GM23338 (cell line): ENCODE measurements around the gene SEMA4D. TPM values are rescaled to one million over a fixed set of nuclear protein-coding genes. Genes with fewer than 3 reads are reported as not detected.

ENCODE experiments used
- ATAC-seq: fragments of 200-7000 bp; cut with Tn5 transposase; 3 replicates; pipeline ENCODE4 v1.9.1; 2020
- DNase-seq: peaks from one replicate; pipeline ENCODE4 v3.0.0-alpha.2; 2015; ENCODE audit warnings: low spot score
- H2AFZ ChIP-seq: fragments of 200-600 bp; sonication (generic); 2 replicates; pipeline ENCODE4 v1.8.0; 2016; ENCODE audit warnings: antibody characterized with exemption, mild to moderate bottlenecking, moderate library complexity
- H3F3A ChIP-seq: fragments of 200-600 bp; sonication (generic); replicated peaks from 2 replicates; pipeline ENCODE4 v1.8.0; 2017; ENCODE audit warnings: antibody characterized with exemption, mixed run types, low read depth
- H3K27ac ChIP-seq: fragments of 200-600 bp; sonication (generic); 2 replicates; pipeline ENCODE4 v1.6.1; 2016; ENCODE audit warnings: low read depth
- H3K27me3 ChIP-seq: fragments of 200-600 bp; sonication (generic); 2 replicates; pipeline ENCODE4 v1.8.0; 2016; ENCODE audit warnings: mild to moderate bottlenecking, mixed run types, moderate library complexity; ENCODE audit not compliant: insufficient read depth
- H3K36me3 ChIP-seq: fragments of 200-600 bp; sonication (generic); 2 replicates; pipeline ENCODE4 v1.8.0; 2016; ENCODE audit warnings: mild to moderate bottlenecking; ENCODE audit not compliant: insufficient read depth
- H3K4me1 ChIP-seq: fragments of 200-600 bp; sonication (generic); 2 replicates; pipeline ENCODE4 v1.8.0; 2016; ENCODE audit warnings: mild to moderate bottlenecking, moderate library complexity; ENCODE audit not compliant: insufficient read depth
- H3K4me2 ChIP-seq: fragments of 200-600 bp; sonication (generic); 2 replicates; pipeline ENCODE4 v1.7.1; 2017; ENCODE audit warnings: mixed run types
- H3K4me3 ChIP-seq: fragments of 200-600 bp; sonication (generic); 2 replicates; pipeline ENCODE4 v1.6.1; 2016; ENCODE audit warnings: mixed run types
- H3K79me2 ChIP-seq: fragments of 200-600 bp; sonication (generic); replicated peaks from 2 replicates; pipeline ENCODE4 v1.8.0; 2017; ENCODE audit warnings: mild to moderate bottlenecking; ENCODE audit not compliant: insufficient read depth
- H3K9me2 ChIP-seq: fragments of 200-600 bp; sonication (generic); 2 replicates; pipeline ENCODE4 v1.8.0; 2017; ENCODE audit not compliant: insufficient read depth
- H4K20me1 ChIP-seq: fragments of 200-600 bp; sonication (generic); replicated peaks from 2 replicates; pipeline ENCODE4 v1.8.0; 2017; ENCODE audit warnings: mild to moderate bottlenecking; ENCODE audit not compliant: insufficient read depth
- H3K27ac Mint-ChIP-seq: 2 replicates; pipeline ENCODE4 v1.8.0; 2020; ENCODE audit warnings: inconsistent platforms, mild to moderate bottlenecking, moderate library complexity, mixed read lengths
- H3K27me3 Mint-ChIP-seq: 3 replicates; pipeline ENCODE4 v1.8.0; 2022; ENCODE audit warnings: low read depth, mild to moderate bottlenecking, moderate library complexity, mixed read lengths, inconsistent platforms; ENCODE audit not compliant: insufficient read depth, poor library complexity
- H3K36me3 Mint-ChIP-seq: 3 replicates; pipeline ENCODE4 v1.8.0; 2021; ENCODE audit warnings: low read depth, mild to moderate bottlenecking, inconsistent platforms, moderate library complexity, mixed read lengths
- H3K4me1 Mint-ChIP-seq: 3 replicates; pipeline ENCODE4 v1.8.0; 2020; ENCODE audit warnings: mild to moderate bottlenecking, inconsistent platforms, mixed read lengths
- H3K4me3 Mint-ChIP-seq: 3 replicates; pipeline ENCODE4 v1.8.0; 2021; ENCODE audit warnings: moderate library complexity, mild to moderate bottlenecking, inconsistent platforms, mixed read lengths
- H3K9me3 Mint-ChIP-seq: 3 replicates; pipeline ENCODE4 v1.8.0; 2020; ENCODE audit warnings: moderate library complexity, mild to moderate bottlenecking, inconsistent platforms, mixed read lengths
- CREB1 ChIP-seq: fragments of 250-450 bp; sonication (Bioruptor Pico); IDR thresholded peaks from 2 replicates; pipeline ENCODE4 v1.5.0; 2020; ENCODE audit warnings: low read depth, mild to moderate bottlenecking, moderate library complexity
- EZH2 ChIP-seq: fragments of 200-600 bp; sonication (generic); IDR thresholded peaks from one replicate; pipeline ENCODE4 v1.8.0; 2017; ENCODE audit warnings: antibody characterized with exemption, mild to moderate bottlenecking, low read depth; ENCODE audit not compliant: unreplicated experiment
- EZH2phosphoT487 ChIP-seq: fragments of 200-600 bp; sonication (generic); IDR thresholded peaks from one replicate; pipeline ENCODE4 v1.8.1; 2018; ENCODE audit warnings: antibody characterized with exemption; ENCODE audit not compliant: unreplicated experiment
- JUNB ChIP-seq: IDR thresholded peaks from one replicate; pipeline ENCODE4 v1.6.1; 2016; ENCODE audit warnings: antibody characterized with exemption; ENCODE audit not compliant: unreplicated experiment
- NANOG ChIP-seq: IDR thresholded peaks from 2 replicates; pipeline ENCODE4 v1.6.1; 2016; ENCODE audit warnings: antibody characterized with exemption, borderline replicate concordance
- POLR2AphosphoS5 ChIP-seq: IDR thresholded peaks from 2 replicates; pipeline ENCODE4 v1.6.1; 2016; ENCODE audit warnings: antibody characterized with exemption, low read depth
- STAT1 ChIP-seq: IDR thresholded peaks from one replicate; pipeline ENCODE4 v1.6.1; 2016; ENCODE audit warnings: antibody characterized with exemption; ENCODE audit not compliant: unreplicated experiment
- ZNF114 ChIP-seq: fragments of 250-450 bp; sonication (Bioruptor Pico); IDR thresholded peaks from 2 replicates; pipeline ENCODE4 v1.5.0; 2020; ENCODE audit warnings: mild to moderate bottlenecking, moderate library complexity
- ZNF331 ChIP-seq: fragments of 250-450 bp; sonication (Bioruptor Pico); IDR thresholded peaks from 2 replicates; pipeline ENCODE4 v1.5.0; 2020; ENCODE audit warnings: low read depth, mild to moderate bottlenecking, moderate library complexity
- polyA plus RNA-seq: library from polyadenylated mRNA; unstranded; fragments of >200 nt; fragmentation: Nextera tagmentation; extraction: Ambion mirVana; gene quantifications from 2 replicates; pipeline ENCODE4 v1.2.1, GENCODE V29; 2016
- total RNA-seq: library from RNA; depleted of rRNA; stranded (reverse); fragments of >200 nt; shearing (Covaris generic); gene quantifications from 2 replicates; pipeline ENCODE4 v1.2.3, GENCODE V29; 2014
- TF ChIP-seq, protein P1 (sequence below), 2 experiments: fragments of 200-600 bp in 1 of 2; sonication (generic) in 1 of 2; conservative IDR thresholded peaks; 2 replicates each; pipeline versions ENCODE4 v1.5.1 to v1.6.1; 2016 to 2017; ENCODE audit warnings: antibody characterized with exemption in 2 of 2, low read depth in 2 of 2, mild to moderate bottlenecking in 2 of 2, moderate library complexity in 1 of 2
- TF ChIP-seq, protein P2 (sequence below): fragments of 250-450 bp; sonication (Bioruptor Pico); IDR thresholded peaks from 2 replicates; pipeline ENCODE4 v1.5.0; 2020; ENCODE audit warnings: mild to moderate bottlenecking, moderate library complexity
- TF ChIP-seq, protein P3 (sequence below): IDR thresholded peaks from one replicate; pipeline ENCODE4 v1.6.1; 2018; ENCODE audit warnings: antibody characterized with exemption; ENCODE audit not compliant: unreplicated experiment
- TF ChIP-seq, protein P4 (sequence below): IDR thresholded peaks from 2 replicates; pipeline ENCODE4 v1.6.1; 2016; ENCODE audit warnings: antibody characterized with exemption

SEMA4D gene
- total and polyA plus RNA-seq, 2 experiments from 2014 or later: 19.3 to 63.0 TPM

DNA sequence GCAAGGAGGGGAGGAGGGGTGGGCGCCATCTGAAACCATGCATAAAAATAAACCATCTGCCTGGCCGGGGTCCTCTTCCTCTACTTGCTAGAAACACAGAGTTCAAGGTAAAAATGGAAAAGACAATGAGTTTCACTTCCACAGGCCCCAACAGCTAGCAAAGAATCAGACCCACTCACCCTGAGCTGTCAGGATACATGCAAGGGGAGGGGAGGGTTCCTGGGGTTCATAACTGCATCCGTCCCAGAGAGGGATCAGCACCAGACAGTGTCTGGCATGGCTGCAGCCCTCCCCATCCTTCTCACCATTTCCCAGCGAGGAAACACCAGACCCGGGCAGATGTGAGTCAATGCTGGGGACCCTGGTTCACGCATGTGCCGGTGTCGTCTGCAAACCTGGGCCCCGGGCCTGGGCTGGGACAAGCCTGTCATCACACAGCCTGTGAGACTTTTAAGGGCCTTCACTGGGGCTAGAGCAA is 55.4 kb downstream of the SEMA4D start:
- Histone ChIP-seq H3K4me3 (no peak overlapping the region), H3K27ac (no peak overlapping the region), H3K27me3 (no peaks in the 10 kb centered on the region), H3K79me2 (peaks cover 63% of the 10 kb centered on the region), H3F3A (no peaks in the 10 kb centered on the region), H3K36me3 (no peaks in the 10 kb centered on the region), H3K4me1 (peaks cover 13% of the 10 kb centered on the region; the same call in 1 of the 2 replicates), H3K9me2 (no peaks in the 10 kb centered on the region), H3K4me2 (no peak overlapping the region), H2AFZ (no peak overlapping the region), H4K20me1 (peaks cover 3% of the 10 kb centered on the region; the same call in 1 of the 2 replicates)
- H3K4me3 Mint-ChIP-seq: no peak overlapping the region
- H3K27ac Mint-ChIP-seq: peak overlapping the region; percentile 72; the same call in 1 of the 2 replicates
- no peaks in the 10 kb centered on the region for H3K9me3 Mint-ChIP-seq
- DNase-seq (no peak), ATAC-seq (no peak; the same call in 2 of the 3 replicates)
- peaks cover 8% of the 10 kb centered on the region; the same call in 2 of the 3 replicates for H3K36me3 Mint-ChIP-seq
- TF ChIP-seq CREB1 (CRISPR knock-in tag) (no peak), EZH2 (no peak), STAT1 (no peak), JUNB (no peak), NANOG (no peak), ZNF114 (no peak), EZH2phosphoT487 (no peak), ZNF331 (no peak), POLR2AphosphoS5 (no peak)
- TF ChIP-seq, protein P1, sequence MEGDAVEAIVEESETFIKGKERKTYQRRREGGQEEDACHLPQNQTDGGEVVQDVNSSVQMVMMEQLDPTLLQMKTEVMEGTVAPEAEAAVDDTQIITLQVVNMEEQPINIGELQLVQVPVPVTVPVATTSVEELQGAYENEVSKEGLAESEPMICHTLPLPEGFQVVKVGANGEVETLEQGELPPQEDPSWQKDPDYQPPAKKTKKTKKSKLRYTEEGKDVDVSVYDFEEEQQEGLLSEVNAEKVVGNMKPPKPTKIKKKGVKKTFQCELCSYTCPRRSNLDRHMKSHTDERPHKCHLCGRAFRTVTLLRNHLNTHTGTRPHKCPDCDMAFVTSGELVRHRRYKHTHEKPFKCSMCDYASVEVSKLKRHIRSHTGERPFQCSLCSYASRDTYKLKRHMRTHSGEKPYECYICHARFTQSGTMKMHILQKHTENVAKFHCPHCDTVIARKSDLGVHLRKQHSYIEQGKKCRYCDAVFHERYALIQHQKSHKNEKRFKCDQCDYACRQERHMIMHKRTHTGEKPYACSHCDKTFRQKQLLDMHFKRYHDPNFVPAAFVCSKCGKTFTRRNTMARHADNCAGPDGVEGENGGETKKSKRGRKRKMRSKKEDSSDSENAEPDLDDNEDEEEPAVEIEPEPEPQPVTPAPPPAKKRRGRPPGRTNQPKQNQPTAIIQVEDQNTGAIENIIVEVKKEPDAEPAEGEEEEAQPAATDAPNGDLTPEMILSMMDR (conservative IDR thresholded peaks at IDR 0.05; ENCODE audit: low read depth in 2 of 2): no peak
- TF ChIP-seq, protein P2, sequence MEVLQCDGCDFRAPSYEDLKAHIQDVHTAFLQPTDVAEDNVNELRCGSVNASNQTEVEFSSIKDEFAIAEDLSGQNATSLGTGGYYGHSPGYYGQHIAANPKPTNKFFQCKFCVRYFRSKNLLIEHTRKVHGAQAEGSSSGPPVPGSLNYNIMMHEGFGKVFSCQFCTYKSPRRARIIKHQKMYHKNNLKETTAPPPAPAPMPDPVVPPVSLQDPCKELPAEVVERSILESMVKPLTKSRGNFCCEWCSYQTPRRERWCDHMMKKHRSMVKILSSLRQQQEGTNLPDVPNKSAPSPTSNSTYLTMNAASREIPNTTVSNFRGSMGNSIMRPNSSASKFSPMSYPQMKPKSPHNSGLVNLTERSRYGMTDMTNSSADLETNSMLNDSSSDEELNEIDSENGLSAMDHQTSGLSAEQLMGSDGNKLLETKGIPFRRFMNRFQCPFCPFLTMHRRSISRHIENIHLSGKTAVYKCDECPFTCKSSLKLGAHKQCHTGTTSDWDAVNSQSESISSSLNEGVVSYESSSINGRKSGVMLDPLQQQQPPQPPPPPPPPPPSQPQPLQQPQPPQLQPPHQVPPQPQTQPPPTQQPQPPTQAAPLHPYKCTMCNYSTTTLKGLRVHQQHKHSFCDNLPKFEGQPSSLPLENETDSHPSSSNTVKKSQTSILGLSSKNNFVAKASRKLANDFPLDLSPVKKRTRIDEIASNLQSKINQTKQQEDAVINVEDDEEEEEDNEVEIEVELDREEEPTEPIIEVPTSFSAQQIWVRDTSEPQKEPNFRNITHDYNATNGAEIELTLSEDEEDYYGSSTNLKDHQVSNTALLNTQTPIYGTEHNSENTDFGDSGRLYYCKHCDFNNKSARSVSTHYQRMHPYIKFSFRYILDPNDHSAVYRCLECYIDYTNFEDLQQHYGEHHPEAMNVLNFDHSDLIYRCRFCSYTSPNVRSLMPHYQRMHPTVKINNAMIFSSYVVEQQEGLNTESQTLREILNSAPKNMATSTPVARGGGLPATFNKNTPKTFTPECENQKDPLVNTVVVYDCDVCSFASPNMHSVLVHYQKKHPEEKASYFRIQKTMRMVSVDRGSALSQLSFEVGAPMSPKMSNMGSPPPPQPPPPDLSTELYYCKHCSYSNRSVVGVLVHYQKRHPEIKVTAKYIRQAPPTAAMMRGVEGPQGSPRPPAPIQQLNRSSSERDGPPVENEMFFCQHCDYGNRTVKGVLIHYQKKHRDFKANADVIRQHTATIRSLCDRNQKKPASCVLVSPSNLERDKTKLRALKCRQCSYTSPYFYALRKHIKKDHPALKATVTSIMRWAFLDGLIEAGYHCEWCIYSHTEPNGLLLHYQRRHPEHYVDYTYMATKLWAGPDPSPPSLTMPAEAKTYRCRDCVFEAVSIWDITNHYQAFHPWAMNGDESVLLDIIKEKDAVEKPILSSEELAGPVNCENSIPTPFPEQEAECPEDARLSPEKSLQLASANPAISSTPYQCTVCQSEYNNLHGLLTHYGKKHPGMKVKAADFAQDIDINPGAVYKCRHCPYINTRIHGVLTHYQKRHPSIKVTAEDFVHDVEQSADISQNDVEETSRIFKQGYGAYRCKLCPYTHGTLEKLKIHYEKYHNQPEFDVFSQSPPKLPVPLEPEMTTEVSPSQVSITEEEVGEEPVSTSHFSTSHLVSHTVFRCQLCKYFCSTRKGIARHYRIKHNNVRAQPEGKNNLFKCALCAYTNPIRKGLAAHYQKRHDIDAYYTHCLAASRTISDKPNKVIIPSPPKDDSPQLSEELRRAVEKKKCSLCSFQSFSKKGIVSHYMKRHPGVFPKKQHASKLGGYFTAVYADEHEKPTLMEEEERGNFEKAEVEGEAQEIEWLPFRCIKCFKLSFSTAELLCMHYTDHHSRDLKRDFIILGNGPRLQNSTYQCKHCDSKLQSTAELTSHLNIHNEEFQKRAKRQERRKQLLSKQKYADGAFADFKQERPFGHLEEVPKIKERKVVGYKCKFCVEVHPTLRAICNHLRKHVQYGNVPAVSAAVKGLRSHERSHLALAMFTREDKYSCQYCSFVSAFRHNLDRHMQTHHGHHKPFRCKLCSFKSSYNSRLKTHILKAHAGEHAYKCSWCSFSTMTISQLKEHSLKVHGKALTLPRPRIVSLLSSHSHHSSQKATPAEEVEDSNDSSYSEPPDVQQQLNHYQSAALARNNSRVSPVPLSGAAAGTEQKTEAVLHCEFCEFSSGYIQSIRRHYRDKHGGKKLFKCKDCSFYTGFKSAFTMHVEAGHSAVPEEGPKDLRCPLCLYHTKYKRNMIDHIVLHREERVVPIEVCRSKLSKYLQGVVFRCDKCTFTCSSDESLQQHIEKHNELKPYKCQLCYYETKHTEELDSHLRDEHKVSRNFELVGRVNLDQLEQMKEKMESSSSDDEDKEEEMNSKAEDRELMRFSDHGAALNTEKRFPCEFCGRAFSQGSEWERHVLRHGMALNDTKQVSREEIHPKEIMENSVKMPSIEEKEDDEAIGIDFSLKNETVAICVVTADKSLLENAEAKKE (CRISPR knock-in tag): no peak
- TF ChIP-seq, protein P3, sequence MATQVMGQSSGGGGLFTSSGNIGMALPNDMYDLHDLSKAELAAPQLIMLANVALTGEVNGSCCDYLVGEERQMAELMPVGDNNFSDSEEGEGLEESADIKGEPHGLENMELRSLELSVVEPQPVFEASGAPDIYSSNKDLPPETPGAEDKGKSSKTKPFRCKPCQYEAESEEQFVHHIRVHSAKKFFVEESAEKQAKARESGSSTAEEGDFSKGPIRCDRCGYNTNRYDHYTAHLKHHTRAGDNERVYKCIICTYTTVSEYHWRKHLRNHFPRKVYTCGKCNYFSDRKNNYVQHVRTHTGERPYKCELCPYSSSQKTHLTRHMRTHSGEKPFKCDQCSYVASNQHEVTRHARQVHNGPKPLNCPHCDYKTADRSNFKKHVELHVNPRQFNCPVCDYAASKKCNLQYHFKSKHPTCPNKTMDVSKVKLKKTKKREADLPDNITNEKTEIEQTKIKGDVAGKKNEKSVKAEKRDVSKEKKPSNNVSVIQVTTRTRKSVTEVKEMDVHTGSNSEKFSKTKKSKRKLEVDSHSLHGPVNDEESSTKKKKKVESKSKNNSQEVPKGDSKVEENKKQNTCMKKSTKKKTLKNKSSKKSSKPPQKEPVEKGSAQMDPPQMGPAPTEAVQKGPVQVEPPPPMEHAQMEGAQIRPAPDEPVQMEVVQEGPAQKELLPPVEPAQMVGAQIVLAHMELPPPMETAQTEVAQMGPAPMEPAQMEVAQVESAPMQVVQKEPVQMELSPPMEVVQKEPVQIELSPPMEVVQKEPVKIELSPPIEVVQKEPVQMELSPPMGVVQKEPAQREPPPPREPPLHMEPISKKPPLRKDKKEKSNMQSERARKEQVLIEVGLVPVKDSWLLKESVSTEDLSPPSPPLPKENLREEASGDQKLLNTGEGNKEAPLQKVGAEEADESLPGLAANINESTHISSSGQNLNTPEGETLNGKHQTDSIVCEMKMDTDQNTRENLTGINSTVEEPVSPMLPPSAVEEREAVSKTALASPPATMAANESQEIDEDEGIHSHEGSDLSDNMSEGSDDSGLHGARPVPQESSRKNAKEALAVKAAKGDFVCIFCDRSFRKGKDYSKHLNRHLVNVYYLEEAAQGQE: no peak
- TF ChIP-seq, protein P4, sequence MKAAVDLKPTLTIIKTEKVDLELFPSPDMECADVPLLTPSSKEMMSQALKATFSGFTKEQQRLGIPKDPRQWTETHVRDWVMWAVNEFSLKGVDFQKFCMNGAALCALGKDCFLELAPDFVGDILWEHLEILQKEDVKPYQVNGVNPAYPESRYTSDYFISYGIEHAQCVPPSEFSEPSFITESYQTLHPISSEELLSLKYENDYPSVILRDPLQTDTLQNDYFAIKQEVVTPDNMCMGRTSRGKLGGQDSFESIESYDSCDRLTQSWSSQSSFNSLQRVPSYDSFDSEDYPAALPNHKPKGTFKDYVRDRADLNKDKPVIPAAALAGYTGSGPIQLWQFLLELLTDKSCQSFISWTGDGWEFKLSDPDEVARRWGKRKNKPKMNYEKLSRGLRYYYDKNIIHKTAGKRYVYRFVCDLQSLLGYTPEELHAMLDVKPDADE: no peak
- H3K27me3 Mint-ChIP-seq: peaks cover 9% of the 10 kb centered on the region
- H3K4me1 Mint-ChIP-seq: peaks cover 53% of the 10 kb centered on the region
